GM12873 (cell line): ENCODE data around the gene C12orf76.

Experiments used
- TF ChIP-seq, protein P1 (sequence below): IDR thresholded peaks from 2 replicates; pipeline ENCODE4 v1.5.1; 2012; ENCODE audit warnings: low read depth, mild to moderate bottlenecking, moderate library complexity, low read length, control low read depth; ENCODE audit not compliant: insufficient read depth; ENCODE audit errors: missing control alignments

C12orf76 gene, protein sequence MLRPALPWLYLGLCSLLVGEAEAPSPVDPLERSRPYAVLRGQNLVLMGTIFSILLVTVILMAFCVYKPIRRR

DNA sequence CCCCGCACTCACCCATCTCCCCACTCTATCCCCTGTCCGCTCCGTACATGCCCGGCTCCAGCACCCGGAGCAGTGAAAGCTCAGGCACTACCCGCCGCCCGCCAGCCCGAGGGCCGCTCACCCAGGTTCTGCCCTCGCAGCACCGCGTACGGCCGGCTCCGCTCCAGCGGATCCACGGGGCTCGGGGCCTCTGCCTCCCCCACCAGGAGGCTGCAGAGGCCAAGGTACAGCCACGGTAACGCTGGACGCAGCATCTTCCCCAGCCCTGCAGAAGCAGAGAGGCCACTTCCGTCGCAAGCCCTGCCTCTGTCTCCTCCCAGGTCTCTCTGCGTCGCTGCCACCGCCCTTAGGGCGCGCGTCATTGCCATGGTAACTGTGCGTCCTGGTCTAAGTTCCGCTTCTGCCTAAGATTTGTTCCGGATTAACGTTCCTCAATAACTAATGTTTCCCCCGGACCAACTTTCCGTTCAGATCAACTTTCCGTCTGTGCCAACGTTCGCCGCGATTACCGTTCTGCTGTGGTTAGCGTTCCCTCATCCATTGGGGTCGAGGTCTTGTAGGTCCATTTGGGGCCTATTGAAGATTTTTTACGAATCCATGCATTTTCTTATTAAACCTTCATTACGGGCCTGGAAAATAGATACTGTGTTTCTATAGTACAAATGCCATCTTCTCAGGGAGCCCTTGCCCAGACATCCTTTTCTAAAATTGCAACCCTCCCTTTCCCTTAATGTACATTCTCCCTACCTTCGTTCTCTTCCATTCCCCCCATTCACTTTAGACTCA, at the start of gene C12orf76:
Gene C12orf76, minus strand, starts transcription at position 281 of the 786 bp plus-strand sequence. Its CDS starts 27 bp downstream, at position 254.
- TF ChIP-seq, protein P1, sequence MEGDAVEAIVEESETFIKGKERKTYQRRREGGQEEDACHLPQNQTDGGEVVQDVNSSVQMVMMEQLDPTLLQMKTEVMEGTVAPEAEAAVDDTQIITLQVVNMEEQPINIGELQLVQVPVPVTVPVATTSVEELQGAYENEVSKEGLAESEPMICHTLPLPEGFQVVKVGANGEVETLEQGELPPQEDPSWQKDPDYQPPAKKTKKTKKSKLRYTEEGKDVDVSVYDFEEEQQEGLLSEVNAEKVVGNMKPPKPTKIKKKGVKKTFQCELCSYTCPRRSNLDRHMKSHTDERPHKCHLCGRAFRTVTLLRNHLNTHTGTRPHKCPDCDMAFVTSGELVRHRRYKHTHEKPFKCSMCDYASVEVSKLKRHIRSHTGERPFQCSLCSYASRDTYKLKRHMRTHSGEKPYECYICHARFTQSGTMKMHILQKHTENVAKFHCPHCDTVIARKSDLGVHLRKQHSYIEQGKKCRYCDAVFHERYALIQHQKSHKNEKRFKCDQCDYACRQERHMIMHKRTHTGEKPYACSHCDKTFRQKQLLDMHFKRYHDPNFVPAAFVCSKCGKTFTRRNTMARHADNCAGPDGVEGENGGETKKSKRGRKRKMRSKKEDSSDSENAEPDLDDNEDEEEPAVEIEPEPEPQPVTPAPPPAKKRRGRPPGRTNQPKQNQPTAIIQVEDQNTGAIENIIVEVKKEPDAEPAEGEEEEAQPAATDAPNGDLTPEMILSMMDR: no peak

GRCh38 chr12:110093631-110094311, 45.4 kb upstream of the C12orf76 start:
- TF ChIP-seq, protein P1: no peak

DNA sequence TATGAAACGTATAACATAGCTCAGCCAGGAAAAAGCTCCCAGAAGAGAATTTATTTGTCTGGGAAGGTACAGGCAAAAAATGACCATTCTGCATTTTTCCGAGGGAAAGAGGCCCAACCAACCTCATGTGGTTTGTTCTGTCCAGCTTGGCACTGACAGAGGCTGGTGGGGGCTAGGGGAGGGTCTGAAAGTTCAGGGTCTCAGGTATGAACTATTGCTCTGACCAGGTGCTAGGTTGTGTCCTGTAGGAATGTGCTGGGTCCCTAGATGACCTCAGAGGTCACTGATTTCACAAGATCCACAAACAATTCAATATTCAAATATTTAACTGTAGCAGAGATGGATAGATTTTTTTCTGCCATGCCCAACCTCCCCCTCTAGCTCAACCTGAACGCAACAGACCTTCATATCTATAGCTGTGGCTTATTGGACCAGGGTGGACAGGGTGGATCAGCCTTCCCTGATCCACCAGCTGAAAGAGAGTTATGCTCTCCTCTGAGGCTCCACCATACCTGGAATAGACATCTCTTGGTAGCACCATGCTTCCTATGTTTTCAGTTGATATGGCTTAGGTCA, 42.9 kb upstream of the C12orf76 start:
- TF ChIP-seq, protein P1: no peak

DNA sequence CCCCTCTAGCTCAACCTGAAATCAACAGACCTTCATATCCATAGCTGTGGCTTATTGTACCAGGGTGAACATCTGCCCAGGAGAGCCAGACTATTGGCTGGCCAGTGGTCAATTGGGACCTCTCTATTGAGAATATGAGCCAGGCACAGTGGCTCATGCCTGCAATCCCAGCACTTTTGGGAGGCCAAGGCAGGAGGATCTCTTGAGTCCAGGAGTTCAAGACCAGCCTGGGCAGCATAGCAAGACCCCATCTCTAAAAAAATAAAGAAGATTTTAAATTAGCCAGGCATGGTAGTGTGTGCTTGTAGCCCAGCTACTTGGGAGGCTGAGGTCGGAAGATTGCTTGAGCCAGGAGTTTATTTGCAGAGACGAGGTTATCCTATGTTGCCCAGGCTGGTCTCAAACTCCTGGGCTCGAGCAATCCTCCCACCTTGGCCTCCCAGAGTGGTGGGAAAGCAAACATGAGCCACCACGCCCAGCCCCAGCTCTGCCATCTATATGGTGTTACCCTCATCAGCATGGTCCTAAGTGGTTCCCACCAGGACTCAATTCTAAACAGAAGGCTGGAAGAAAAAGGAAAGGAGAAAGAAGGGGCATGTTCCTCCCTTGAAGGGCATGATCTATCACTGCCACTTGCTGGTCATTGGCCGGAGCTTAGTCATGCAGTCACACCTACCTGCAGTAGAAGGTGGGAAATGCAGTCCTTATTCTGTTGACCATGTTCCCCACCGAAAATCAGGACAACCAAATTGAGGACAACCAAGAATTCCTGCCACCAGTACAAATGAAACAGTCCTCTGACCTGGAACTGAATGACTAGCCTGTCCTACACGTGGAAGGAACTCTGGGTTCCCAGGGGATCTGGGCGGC, 42.2 kb upstream of the C12orf76 start:
- TF ChIP-seq, protein P1: no peak

- TF ChIP-seq, protein P1: no peak
Observed at GRCh38 chr12:110088936-110089335, 40.6 kb upstream of the C12orf76 start.

DNA sequence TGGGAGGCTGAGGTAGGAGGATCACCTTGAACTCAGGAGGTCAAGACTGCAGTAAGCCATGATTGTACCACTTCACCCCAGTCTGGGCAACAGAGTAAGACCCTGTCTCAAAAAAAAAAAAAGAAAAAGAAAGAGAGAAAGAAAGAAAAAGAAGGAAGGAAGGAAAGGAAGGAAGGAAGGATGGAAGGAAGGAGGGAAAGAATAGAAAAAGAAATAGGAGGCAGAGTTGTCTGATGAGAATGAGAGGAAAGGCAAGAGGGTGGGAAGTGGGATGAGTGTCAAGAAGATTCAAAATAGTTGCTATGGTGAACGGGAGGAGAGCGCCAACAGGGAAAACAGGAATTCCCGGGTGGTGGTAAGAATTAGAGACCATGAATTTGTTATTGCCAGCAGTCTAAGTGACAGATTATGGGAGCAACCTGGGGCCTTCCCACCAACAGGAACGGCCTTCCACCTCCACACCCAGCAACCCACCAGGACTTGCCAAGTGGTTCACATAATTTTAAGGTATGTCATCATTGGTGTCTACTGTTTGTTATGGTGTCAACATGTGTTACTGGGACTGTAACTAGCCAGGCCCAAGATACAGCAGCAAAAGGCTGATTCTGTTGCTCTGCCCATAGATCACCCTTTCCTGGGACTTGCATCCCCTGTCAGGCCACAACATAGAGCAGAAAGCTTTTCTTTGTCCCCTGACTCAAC, 36.1 kb upstream of the C12orf76 start:
- TF ChIP-seq, protein P1: no peak
